ENCODE measurements around the gene HDAC8.

GRCh38 chrX:72349190-72349589 lies 223.5 kb downstream of the HDAC8 start:
- TF ChIP-seq CTCF (IDR thresholded peaks at IDR 0.05): no peak
- TF ChIP-seq ZFX (IDR thresholded peaks at IDR 0.05; ENCODE audit: borderline replicate concordance): no peak
